NT2/D1 (cell line): ENCODE results near the gene UBR2.

Source experiments
- YY1 ChIP-seq: IDR thresholded peaks from 2 replicates; pipeline ENCODE4 v1.6.1; 2011; ENCODE audit not compliant: insufficient read length, insufficient read depth
- ZNF274 ChIP-seq: IDR thresholded peaks from 2 replicates; pipeline ENCODE4 v1.6.1; 2011; ENCODE audit warnings: mild to moderate bottlenecking, low read depth, low read length

GRCh38 chr6:42569102-42570028, 5.5 kb downstream of the UBR2 start:
- no peak for TF ChIP-seq YY1
- TF ChIP-seq ZNF274, result no peak
